Psoas muscle (tissue), 8 donors: ENCODE results near the gene LCLAT1. TPM values are rescaled to one million over a fixed set of nuclear protein-coding genes. Genes with fewer than 3 reads are reported as not detected.

Source experiments
- ATAC-seq, 4 donors: fragments of 200-7000 bp; cut with Tn5 transposase; one replicate each; pipeline ENCODE4 v1.9.1; 2020; ENCODE audit warnings: moderate library complexity in 3 of 4, mild to moderate bottlenecking in 2 of 4
- DNase-seq, 2 donors: peaks; one replicate each; pipeline ENCODE4 v3.0.0-alpha.2; 2020
- H3K27ac ChIP-seq: fragments of 200-600 bp; one replicate; pipeline ENCODE4 v1.8.0; 2022
- H3K27me3 ChIP-seq, 3 donors: fragments of 200-600 bp in 1 of 3; one replicate each; pipeline versions ENCODE4 v1.6.1 to v1.8.0; 2013 to 2022; ENCODE audit warnings: low read length in 2 of 3, mild to moderate bottlenecking in 2 of 3, moderate library complexity in 1 of 3; ENCODE audit not compliant: insufficient read depth in 3 of 3
- H3K36me3 ChIP-seq, 2 donors: fragments of 200-600 bp in 1 of 2; one replicate each; pipeline versions ENCODE4 v1.6.1 to v1.8.0; 2013 to 2022; ENCODE audit warnings: low read depth in 1 of 2, mild to moderate bottlenecking in 1 of 2, moderate library complexity in 1 of 2; ENCODE audit not compliant: insufficient read depth in 1 of 2
- H3K4me1 ChIP-seq: fragments of 200-600 bp; one replicate; pipeline ENCODE4 v1.8.0; 2022
- H3K4me3 ChIP-seq: fragments of 200-600 bp; one replicate; pipeline ENCODE4 v1.8.0; 2022; ENCODE audit warnings: mild to moderate bottlenecking
- H3K9me3 ChIP-seq: fragments of 200-600 bp; one replicate; pipeline ENCODE4 v1.8.0; 2022
- CTCF ChIP-seq: fragments of 200-600 bp; IDR thresholded peaks from one replicate; pipeline ENCODE4 v1.8.0; 2022; ENCODE audit warnings: antibody characterized with exemption
- WGBS, 3 donors: extraction: QIAGEN DNeasy Blood & Tissue Kit; methylation state at CpG; one replicate each; pipeline versions ENCODE4 v1.1.6 to v1.1.7; 2013; 5-methylcytosine and 5-hydroxymethylcytosine counted together
- intact Hi-C, 2 donors: fragments of 100-400 bp; cut with DNase I; formaldehyde crosslinking; loops; one replicate each; pipeline versions ENCODE4 v1.11.0 to v1.14.2; 2022
- polyA plus RNA-seq, 3 donors: library from polyadenylated mRNA; stranded (reverse); fragments of 200-250 nt; gene quantifications; one replicate each; pipeline ENCODE4 v1.2.3, GENCODE V29; 2013
- total RNA-seq, 4 donors: library from RNA; stranded (reverse); fragmentation: NEBNext Ultra II Directional in 2 of 4; extraction: Animal tissue kit (Norgen Biotek cat#: 25700) in 2 of 4; gene quantifications; one replicate each; pipeline versions ENCODE4 v1.2.1 to v1.2.4, GENCODE V29; 2021 to 2023
- donor health status: healthy with polysubstance abuse.
- donor health status: DM: no; HTN: no; CAD: no; lungs with moderate emphysema.
- donor health status: Bipolar disorder and iron deficiency.
- donor health status: healthy.
- donor health status: DM: yes; HTN: yes; CAD: no.
- donor health status: DM: no; HTN: no; CAD: no.
- donor health status: DM: no; HTN: no; CAD: no.
- donor health status: DM: yes; HTN: yes; CAD: no.

Gene LCLAT1
- total and polyA plus RNA-seq, 7 donors = 4.2 to 18.8 (median 6.0) TPM

DNA sequence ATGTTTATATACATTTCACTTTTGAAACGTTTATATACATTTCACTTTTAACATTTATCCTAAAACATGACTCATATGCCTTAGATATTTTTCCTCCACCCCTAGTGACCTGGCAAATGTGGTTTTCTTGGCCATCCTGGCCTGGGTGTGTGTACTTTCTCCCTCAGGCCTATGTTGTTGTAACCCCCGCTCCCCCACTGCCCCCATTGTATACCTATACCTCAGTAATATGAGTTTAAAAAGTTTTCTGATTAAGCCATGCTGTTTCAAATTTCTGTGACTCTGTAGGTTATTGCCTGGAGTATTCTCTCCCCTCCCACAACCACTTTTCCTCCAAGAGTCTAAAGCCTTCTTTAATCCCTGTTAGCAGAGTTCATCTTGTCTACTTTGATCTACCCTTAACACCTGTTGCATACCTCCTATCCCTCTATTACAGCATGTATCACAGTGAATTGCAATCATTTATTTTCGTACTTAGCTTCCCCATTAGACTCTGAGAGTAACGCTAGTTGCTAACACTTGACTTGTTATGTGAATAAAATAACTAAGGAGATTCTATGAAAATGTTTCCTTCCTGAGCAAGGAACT lies 67.9 kb downstream of the LCLAT1 start:
- intact Hi-C loops = loop anchor here in 1 of 2 donors (5.0 kb wide), 1 partner anchor 68 kb away; the partner anchor contains the start of gene LCLAT1
- no peak for DNase-seq
- no peak for TF ChIP-seq CTCF
- no peaks in the 10 kb centered on the region for H3K9me3 ChIP-seq
- 38 to 57% (median 50%) methylated on average over 4 of the region's 4 CpGs for WGBS, 3 donors
- peak overlapping the region; percentile 57 for H3K27ac ChIP-seq
- H3K36me3 ChIP-seq = no peaks in the 10 kb centered on the region
- no peak overlapping the region for H3K4me3 ChIP-seq
- ATAC-seq = peak in 3 of 4 donors; percentile 28 to 66 (median 63)
- H3K4me1 ChIP-seq = peaks cover 40% of the 10 kb centered on the region
- no peaks in the 10 kb centered on the region for H3K27me3 ChIP-seq

- no peaks in the 10 kb centered on the region for H3K9me3 ChIP-seq
- WGBS, 3 donors = 87 to 92% (median 88%) methylated on average over 18 of the region's 18 CpGs
- intact Hi-C loops = no loop called here
- ATAC-seq (no peak), DNase-seq (no peak)
- no peak overlapping the region for H3K4me3 ChIP-seq
- no peak overlapping the region for H3K27ac ChIP-seq
- H3K36me3 ChIP-seq = no peaks in the 10 kb centered on the region
- peaks cover 29% of the 10 kb centered on the region for H3K4me1 ChIP-seq
- no peak for TF ChIP-seq CTCF
- no peaks in the 10 kb centered on the region for H3K27me3 ChIP-seq
These were observed 69.1 kb downstream of the LCLAT1 start for GRCh38 chr2:30516166-30516565.

DNA sequence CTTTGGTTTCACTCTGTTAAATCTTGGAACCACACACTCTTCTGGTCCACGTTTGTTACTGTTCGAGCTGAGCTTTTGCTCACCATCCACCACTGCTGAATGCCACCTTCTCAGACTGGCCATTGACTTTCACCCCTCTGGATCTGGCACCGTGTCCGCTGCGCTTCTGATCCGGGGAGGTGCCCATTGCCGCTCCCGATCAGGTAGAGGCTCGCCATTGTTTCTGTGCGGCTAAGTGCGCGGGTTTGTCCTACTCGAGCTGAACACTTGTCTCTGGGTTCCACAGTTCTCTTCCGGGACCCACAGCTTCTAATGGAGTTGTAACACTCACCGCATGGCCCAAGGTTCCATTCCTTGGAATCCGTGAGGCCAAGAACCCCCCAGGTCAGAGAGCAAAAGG lies 72.8 kb downstream of the LCLAT1 start:
- no peak overlapping the region for H3K27ac ChIP-seq
- intact Hi-C loops = no loop called here
- ATAC-seq (no peak), DNase-seq (no peak)
- H3K27me3 ChIP-seq = no peaks in the 10 kb centered on the region
- WGBS, 3 donors = 98% methylated on average over 16 of the region's 16 CpGs
- no peak overlapping the region for H3K4me3 ChIP-seq
- TF ChIP-seq CTCF = no peak
- peaks cover 6% of the 10 kb centered on the region for H3K4me1 ChIP-seq
- H3K9me3 ChIP-seq = no peaks in the 10 kb centered on the region
- H3K36me3 ChIP-seq = no peaks in the 10 kb centered on the region

- Histone ChIP-seq H3K27ac (no peak overlapping the region), H3K4me3 (no peak overlapping the region), H3K4me1 (no peaks in the 10 kb centered on the region), H3K27me3 (no peaks in the 10 kb centered on the region), H3K36me3 (no peaks in the 10 kb centered on the region), H3K9me3 (peaks cover 10% of the 10 kb centered on the region)
- intact Hi-C loops = no loop called here
- DNase-seq = no peak
- WGBS, 3 donors = 91 to 100% (median 97%) methylated on average over 2 of the region's 2 CpGs
- no peak for TF ChIP-seq CTCF
- no peak for ATAC-seq
These were observed 75.4 kb downstream of the LCLAT1 start for GRCh38 chr2:30522421-30522820.

DNA sequence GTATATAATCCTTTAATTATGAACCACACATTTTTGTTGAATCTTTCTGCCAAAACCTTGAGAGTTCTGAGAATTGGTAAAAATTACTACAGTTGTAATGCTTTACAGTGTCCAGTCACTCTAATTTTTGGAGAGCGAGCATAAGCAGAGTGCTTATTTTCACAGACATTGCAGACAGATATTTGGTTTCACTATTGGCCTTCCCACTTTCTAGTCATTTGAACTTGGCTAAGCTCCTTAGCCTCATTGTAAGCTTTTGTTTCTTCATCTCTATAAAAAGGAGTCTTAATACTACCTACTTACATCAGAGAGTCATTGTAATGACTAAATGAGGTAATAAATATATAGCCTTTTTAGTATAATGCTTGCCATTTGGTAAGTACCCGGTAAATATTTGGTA lies 80.4 kb downstream of the LCLAT1 start:
- H3K9me3 ChIP-seq = peaks cover 10% of the 10 kb centered on the region
- peaks cover 23% of the 10 kb centered on the region for H3K4me1 ChIP-seq
- WGBS, 3 donors = 50 to 59% (median 53%) methylated on average over 2 of the region's 2 CpGs
- no peaks in the 10 kb centered on the region for H3K27me3 ChIP-seq
- H3K4me3 ChIP-seq = no peak overlapping the region
- H3K27ac ChIP-seq = peak overlapping the region; percentile 54
- no peaks in the 10 kb centered on the region for H3K36me3 ChIP-seq
- ATAC-seq (peak in 3 of 4 donors; percentile 64 to 76 (median 70)), DNase-seq (no peak)
- no peak for TF ChIP-seq CTCF
- intact Hi-C loops = no loop called here
